HG02943 (cell line): ENCODE measurements around the gene BRAT1.
A peak's percentile ranks its signal among the peaks of the same experiment; 100 is the strongest.

Source experiments
- ATAC-seq: cut with Tn5 transposase; IDR thresholded peaks from one replicate; pipeline ENCODE4 v1.9.1; 2021; ENCODE audit warnings: mild to moderate bottlenecking, low read depth, moderate library complexity; ENCODE audit not compliant: unreplicated experiment

The BRAT1 gene

DNA sequence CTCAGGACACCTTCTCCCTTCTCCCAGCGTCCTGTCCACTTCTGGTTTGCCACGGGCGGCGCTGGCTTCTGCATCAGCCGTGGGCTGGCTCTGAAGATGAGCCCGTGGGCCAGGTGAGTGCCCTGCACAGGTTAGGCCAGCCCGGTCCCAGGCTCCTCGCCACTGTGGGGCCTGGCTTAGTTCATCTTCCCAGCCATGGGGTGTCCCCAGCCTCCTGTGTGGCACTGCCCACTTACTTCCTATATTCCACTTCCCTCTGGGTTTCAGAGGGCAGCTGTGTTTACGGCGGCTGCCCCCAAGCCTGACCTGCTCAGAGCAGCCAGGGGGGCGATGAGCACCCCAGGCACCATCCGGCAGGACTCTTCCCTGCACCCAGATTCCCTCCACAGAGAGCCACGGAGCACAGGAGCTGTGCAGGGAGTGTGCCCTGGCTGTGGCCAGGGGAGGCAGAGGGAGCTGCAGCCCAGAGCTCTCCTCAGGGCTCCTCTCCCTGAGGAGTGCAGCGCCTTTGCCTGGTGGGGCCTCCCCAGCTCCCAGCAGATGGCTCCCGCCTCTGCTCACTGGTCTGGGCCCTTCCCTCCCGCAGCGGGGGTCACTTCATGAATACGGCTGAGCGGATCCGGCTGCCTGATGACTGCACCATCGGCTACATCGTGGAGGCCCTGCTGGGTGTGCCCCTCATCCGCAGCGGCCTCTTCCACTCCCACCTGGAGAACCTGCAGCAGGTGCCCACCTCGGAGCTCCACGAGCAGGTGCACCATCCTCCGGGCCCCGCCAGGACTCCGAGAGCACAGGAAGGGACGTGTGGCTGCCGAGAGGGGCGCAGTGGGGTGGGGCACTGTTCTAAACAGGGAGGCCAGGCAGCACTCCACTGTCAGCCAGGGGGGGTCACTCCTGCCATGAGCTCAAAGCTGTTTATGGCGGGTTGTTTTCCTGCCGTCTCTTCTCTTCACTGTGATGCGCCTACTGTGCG lies 29.4 kb downstream of the BRAT1 start:
- no peak for ATAC-seq

- ATAC-seq: no peak
These were observed 30.3 kb downstream of the BRAT1 start for GRCh38 chr7:2524808-2525657.

GRCh38 chr7:2523941-2524807 lies 31.1 kb downstream of the BRAT1 start:
- ATAC-seq: no peak

DNA sequence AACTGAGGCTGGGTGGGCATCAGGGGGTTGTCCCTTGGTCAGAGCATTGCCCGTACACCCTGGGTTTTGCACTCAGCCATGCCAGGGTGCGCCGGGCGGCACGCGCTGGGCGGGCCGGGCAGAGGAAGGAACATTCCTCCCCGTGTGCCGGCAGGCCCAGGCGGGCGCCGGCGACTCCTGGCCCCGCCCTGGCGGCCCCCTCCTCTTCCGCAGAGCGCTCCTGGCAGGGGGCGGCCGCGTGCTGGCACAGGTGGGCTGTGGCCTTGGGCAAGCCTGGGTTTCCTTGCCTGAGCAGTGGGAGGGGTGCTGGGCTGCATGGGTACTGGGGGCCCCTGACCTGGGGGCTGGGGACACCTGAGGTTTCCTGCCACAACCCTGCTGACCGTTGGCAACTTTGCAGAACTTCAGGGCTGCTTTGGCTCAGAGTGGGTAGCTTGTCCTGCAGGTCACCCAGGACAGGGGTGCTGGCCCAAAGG lies 31.8 kb downstream of the BRAT1 start:
- no peak for ATAC-seq

DNA sequence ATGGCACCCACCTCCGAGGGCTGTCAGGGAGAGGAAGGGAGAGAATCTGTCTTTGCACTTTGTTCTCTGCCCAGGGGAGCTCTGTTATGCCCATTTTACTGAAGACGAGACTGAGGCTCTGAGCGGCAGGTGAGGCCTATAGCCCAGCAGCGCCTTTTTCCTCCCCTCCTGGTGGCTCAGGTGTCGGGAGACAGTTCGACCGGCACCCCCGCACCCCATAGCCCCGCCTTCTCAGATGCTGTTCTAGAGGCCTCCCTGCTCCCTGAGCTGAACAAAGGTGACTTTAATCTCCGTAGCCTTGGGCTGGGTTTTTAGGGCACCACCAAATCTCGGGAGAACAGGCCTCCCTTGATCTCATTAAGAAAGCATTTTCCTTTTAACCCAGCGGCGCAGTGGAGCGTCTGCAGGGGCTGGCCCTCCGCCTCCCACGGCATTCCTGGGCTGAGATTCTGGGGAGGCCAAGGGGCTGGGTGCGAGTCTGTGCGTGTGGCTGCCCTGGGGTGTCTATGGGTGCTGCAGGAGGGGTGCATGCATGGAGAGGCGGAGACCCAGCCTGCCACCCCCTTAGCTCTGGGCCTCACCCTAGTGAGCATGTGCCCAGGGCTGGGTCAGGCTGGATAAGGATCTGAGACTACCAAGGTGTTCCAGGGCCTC lies 32.4 kb downstream of the BRAT1 start:
- ATAC-seq: no peak

DNA sequence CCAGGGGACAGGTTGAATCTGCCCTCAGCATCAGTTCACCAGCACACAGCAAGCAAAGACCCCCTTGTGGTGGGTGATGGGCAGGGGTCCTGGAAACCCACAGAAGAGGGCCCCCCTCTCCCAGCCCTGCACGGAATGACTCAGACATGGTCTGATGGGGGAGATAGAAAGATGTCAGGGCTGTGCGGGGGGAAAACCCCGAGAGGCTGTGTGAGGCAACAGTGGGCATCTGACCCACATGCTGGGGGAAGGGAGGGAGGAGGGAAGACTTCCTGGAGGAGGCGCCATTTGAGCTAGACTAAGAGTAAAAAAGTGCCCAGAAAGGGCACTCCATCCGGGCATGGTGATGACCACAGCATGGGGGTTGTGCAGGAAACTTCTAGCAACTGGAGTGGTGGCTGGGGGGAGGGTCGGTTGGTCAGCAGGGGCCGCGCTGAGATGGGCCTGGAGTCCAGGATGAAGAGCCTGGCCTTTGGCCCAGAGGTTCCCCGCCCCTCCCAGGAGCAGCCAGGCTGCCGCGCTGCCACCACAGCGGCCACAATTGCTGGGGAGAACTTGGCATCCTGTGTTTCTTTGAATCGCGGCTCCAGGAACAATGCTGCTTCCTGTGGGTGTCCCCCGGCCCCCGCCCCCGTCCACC lies 33.3 kb downstream of the BRAT1 start:
- no peak for ATAC-seq

- no peak for ATAC-seq
These were observed 34.0 kb downstream of the BRAT1 start for GRCh38 chr7:2521341-2521745.

DNA sequence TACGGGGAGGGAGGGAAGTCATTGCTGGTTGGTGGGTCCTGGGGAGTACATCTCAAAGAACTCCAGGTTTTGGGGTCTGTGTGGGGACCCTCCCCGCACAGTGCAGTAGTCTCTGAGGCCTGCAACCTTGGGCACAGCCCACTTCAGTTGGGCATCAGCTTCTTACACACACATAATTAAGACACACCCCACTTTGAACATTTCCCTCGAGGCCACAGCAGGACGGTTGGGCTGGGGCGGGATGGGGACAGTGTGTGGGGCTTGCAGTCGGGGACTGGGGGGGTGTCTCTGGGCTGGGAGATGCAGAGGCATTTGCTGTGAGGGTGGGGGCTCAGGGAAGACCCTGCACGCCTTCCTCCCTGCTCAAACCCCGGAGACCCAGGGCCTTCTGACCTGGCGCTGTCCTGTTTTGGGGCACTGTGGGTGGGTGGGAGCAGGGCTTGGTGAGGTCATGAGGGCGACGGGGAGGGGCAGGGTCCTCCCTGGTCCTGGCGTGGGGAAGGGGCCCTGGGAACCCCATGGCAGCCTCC lies 34.5 kb downstream of the BRAT1 start:
- no peak for ATAC-seq

GRCh38 chr7:2520131-2520760 lies 35.1 kb downstream of the BRAT1 start:
- ATAC-seq: no peak

GRCh38 chr7:2519119-2519930 lies 36.0 kb downstream of the BRAT1 start, which contains the start of gene LFNG:
LFNG (plus strand) TSS chr7:2519774; CDS start chr7:2519862, 88 bp downstream.
- ATAC-seq: peak; percentile 71

- no peak for ATAC-seq
These were observed 36.6 kb downstream of the BRAT1 start for GRCh38 chr7:2518737-2519118.

GRCh38 chr7:2517678-2518507 lies 37.4 kb downstream of the BRAT1 start:
- ATAC-seq: no peak

DNA sequence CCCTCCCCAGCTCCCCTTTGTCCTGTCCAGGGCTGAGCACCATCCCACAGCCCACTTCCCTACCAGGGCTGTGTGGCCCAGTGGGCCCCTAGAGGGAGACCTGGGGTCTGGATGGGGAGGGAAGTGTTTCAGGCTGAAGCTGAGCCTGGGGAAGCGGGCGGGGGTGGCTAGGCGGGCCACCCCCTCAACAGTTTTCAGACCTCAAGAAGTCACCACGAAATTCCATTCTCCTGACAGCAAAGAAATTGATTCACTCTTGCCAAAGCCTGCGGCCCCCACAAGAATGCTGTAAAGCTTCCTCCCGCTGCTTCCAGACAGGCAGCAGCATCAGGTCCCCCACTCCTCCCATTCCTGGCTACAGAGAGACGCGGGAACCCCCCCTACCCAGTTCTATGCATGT lies 38.3 kb downstream of the BRAT1 start:
- no peak for ATAC-seq

DNA sequence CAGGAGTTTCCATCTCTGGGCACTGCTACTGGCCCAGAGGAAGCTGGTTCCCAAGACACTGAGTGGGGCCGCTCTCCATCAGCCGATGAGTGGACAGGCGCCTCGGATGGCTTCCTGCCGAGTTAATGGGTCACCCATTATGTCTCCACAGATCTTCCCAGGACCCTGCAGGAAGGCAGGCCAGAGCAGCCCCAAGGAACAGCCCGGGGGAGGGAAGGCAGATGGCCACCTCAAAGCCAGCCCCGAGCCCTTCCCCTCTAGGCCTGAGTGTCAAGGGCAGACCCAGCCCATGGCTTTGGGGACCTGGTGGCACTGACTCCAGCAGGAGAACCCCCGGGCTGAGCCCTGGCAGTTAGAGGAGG lies 39.1 kb downstream of the BRAT1 start:
- ATAC-seq: no peak

DNA sequence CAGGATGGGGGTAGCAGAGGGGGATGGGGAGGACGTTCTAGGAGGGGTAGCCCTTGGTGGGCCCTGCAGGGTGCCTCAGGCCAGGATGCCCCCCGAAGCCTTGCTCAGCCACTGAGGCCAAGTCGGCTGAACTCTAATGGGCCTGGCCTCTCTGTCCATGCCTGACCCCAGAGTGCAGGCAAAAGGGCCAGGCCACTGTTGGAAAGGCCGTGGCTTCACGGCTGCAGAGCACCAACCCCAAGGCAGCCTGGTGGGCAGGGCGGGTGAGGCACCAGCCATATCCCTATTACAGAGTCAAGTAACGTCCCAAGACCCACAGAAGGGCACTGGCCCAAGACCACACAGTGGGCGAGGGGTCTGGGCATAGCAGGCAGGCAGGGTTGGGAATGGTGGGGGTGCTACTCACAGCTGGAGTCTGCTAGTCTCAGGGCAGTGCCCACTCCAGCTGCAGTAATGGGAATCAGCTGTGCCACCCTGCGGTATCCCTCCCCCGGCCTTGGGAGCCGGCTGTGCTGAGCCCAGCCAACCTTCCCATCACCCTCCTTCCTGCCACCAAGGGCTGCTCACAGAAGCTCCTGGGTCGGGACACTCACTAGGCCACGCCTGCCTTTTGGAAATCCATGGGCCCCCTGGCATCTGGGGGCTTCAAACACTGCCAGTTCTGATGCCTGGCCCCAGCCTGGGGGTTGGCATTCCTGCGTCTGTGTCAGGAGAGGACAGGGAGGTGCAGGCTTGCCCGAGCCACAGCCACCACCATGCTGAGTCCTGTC lies 39.7 kb downstream of the BRAT1 start:
- no peak for ATAC-seq
